NOMO-1 (cell line): ENCODE results near the gene LIN54.
"Not testable (repeated sequence)": the region's sequence is repeated elsewhere in the genome, so short reads cannot be mapped to it uniquely, and the experiment has no call there.

Experiments used
- DNase-seq, 2 experiments: peaks; one replicate each; lab custom pipeline; 2025; ENCODE audit not compliant: unreplicated experiment in 2 of 2; lab: John Stamatoyannopoulos, UW

LIN54 gene

GRCh38 chr4:82951196-82951595 lies 59.4 kb downstream of the LIN54 start:
- no peak for DNase-seq

GRCh38 chr4:82948647-82949204 lies 61.9 kb downstream of the LIN54 start:
- no peak for DNase-seq

GRCh38 chr4:82947498-82947897 lies 63.1 kb downstream of the LIN54 start:
- DNase-seq = no peak

- no peak for DNase-seq
These were observed 71.2 kb downstream of the LIN54 start for GRCh38 chr4:82939414-82939813.

- DNase-seq = no peak
These were observed 76.2 kb downstream of the LIN54 start for GRCh38 chr4:82934441-82934840.

GRCh38 chr4:82930848-82931755 lies 79.5 kb downstream of the LIN54 start:
- DNase-seq = no peak

- no peak for DNase-seq
These were observed 88.8 kb downstream of the LIN54 start for GRCh38 chr4:82921795-82922194.

GRCh38 chr4:82919386-82919785 lies 91.2 kb downstream of the LIN54 start:
- no peak for DNase-seq

GRCh38 chr4:82918091-82918490 lies 92.5 kb downstream of the LIN54 start:
- no peak for DNase-seq

GRCh38 chr4:82913968-82914367 lies 96.7 kb downstream of the LIN54 start:
- DNase-seq = not testable (repeated sequence)

- no peak for DNase-seq
These were observed 97.3 kb downstream of the LIN54 start for GRCh38 chr4:82913305-82913704.

- no peak for DNase-seq
These were observed 101.3 kb downstream of the LIN54 start for GRCh38 chr4:82909326-82909725.

GRCh38 chr4:82906469-82906868 lies 104.2 kb downstream of the LIN54 start:
- no peak for DNase-seq

GRCh38 chr4:82905205-82905604 lies 105.4 kb downstream of the LIN54 start:
- peak in 1 of 2 experiments; percentile 52 for DNase-seq

GRCh38 chr4:82903737-82904136 lies 106.9 kb downstream of the LIN54 start:
- DNase-seq = no peak

- no peak for DNase-seq
These were observed 109.4 kb downstream of the LIN54 start for GRCh38 chr4:82901183-82901718.

- peak; percentile 99 for DNase-seq
These were observed 110.0 kb downstream of the LIN54 start, which contains the start of gene THAP9 for GRCh38 chr4:82900411-82901182. TSS of gene THAP9 (plus strand) at chr4:82900735. CDS start at chr4:82900803, 68 bp downstream.

- peak in 1 of 2 experiments; percentile 72 for DNase-seq
These were observed 110.6 kb downstream of the LIN54 start for GRCh38 chr4:82900066-82900410.

GRCh38 chr4:82899374-82900065 lies 111.1 kb downstream of the LIN54 start:
- DNase-seq = peak in 1 of 2 experiments; percentile 72
